Spleen (tissue), 11 donors: Measurements from ENCODE around the gene RNASEH1. TPM values are rescaled to one million over a fixed set of nuclear protein-coding genes. Genes with fewer than 3 reads are reported as not detected.

Experiments
- DNase-seq: peaks from one replicate; pipeline ENCODE4 v3.0.0-alpha.2; 2020
- H3K27ac ChIP-seq, 8 donors: fragments of 200-600 bp; sonication (generic) in 7 of 8; 1 replicate in 4 of 8; 2 replicates in 4 of 8; pipeline versions ENCODE4 v1.5.0 to v1.8.0; 2016 to 2021; ENCODE audit warnings: inconsistent platforms in 4 of 8, mild to moderate bottlenecking in 4 of 8, moderate library complexity in 1 of 8
- H3K27me3 ChIP-seq, 7 donors: fragments of 200-600 bp; sonication (generic) in 6 of 7; replicated peaks in 1 of 7; 1 replicate in 4 of 7; 2 replicates in 3 of 7; pipeline versions ENCODE4 v1.5.0 to v1.8.0; 2016 to 2021; ENCODE audit warnings: inconsistent platforms in 3 of 7, mild to moderate bottlenecking in 1 of 7
- H3K36me3 ChIP-seq, 6 donors: fragments of 200-600 bp; sonication (generic) in 5 of 6; 1 replicate in 4 of 6; 2 replicates in 2 of 6; pipeline versions ENCODE4 v1.5.0 to v1.8.0; 2016 to 2021; ENCODE audit warnings: inconsistent platforms in 2 of 6
- H3K4me1 ChIP-seq, 6 donors: fragments of 200-600 bp; sonication (generic) in 5 of 6; 1 replicate in 3 of 6; 2 replicates in 3 of 6; pipeline versions ENCODE4 v1.5.0 to v1.8.0; 2016 to 2021; ENCODE audit warnings: inconsistent platforms in 3 of 6
- H3K4me3 ChIP-seq, 8 donors: fragments of 200-600 bp; sonication (generic) in 7 of 8; 1 replicate in 4 of 8; 2 replicates in 4 of 8; pipeline versions ENCODE4 v1.5.0 to v1.8.0; 2016 to 2021; ENCODE audit warnings: inconsistent platforms in 4 of 8, mild to moderate bottlenecking in 4 of 8, moderate library complexity in 2 of 8
- H3K9me3 ChIP-seq, 8 donors: fragments of 200-600 bp; sonication (generic) in 7 of 8; 1 replicate in 4 of 8; 2 replicates in 4 of 8; pipeline versions ENCODE4 v1.5.0 to v1.8.0; 2016 to 2021; ENCODE audit warnings: inconsistent platforms in 4 of 8
- CTCF ChIP-seq, 11 experiments: fragments of 200-600 bp in 7 of 11; fragments of 450-650 bp in 4 of 11; sonication (generic) in 4 of 11; IDR thresholded peaks in 8 of 11; conservative IDR thresholded peaks in 3 of 11; 1 replicate in 7 of 11; 2 replicates in 4 of 11; pipeline versions ENCODE4 v1.4.0 to v1.8.0; 2016 to 2021; ENCODE audit warnings: antibody characterized with exemption in 11 of 11, inconsistent platforms in 4 of 11, mild to moderate bottlenecking in 1 of 11
- POLR2A ChIP-seq, 3 donors: fragments of 450-650 bp; IDR thresholded peaks; one replicate each; pipeline ENCODE4 v1.5.1; 2017; ENCODE audit warnings: antibody characterized with exemption in 3 of 3, mild to moderate bottlenecking in 1 of 3
- POLR2AphosphoS5 ChIP-seq, 3 donors: sonication (generic); formaldehyde crosslinking; IDR thresholded peaks; one replicate each; pipeline ENCODE4 v1.5.1; 2017; ENCODE audit warnings: antibody characterized with exemption in 3 of 3
- WGBS, 5 donors: extraction: QIAGEN DNeasy Blood & Tissue Kit in 3 of 5; methylation state at CpG; one replicate each; pipeline versions ENCODE4 v1.1.5 to v1.1.7; 2013 to 2018; 5-methylcytosine and 5-hydroxymethylcytosine counted together
- intact Hi-C: fragments of 100-400 bp; cut with DNase I; formaldehyde crosslinking; loops from one replicate; pipeline ENCODE4 v1.15.0; 2023; ENCODE audit warnings: low total_unique reads
- polyA plus RNA-seq, 3 donors: library from polyadenylated mRNA; stranded (reverse); fragments of 200-250 nt; gene quantifications; one replicate each; pipeline ENCODE4 v1.2.1, GENCODE V29; 2013
- total RNA-seq, 7 donors: library from RNA; depleted of rRNA in 3 of 7; stranded (reverse); fragments of >200 nt in 3 of 7; fragmentation: NEBNext Ultra II Directional in 4 of 7; extraction: Animal tissue kit (Norgen Biotek cat#: 25700) in 4 of 7; gene quantifications; one replicate each; pipeline versions ENCODE4 v1.1.0 to v1.2.1, GENCODE V29; 2016 to 2021
- donor health status: healthy with polysubstance abuse.
- donor health status: DM: no; HTN: no; CAD: no; lungs with moderate emphysema.
- donor health status: DM: no; HTN: no; CAD: no.
- donor health status: Bipolar disorder and iron deficiency.
- donor health status: healthy.
- donor health status: DM: no; HTN: no; CAD: no.
- donor health status: DM: yes; HTN: yes; CAD: no.

The RNASEH1 gene
- total and polyA plus RNA-seq, 10 donors: 4.3 to 24.7 (median 18.2) TPM

- Histone ChIP-seq H3K9me3 (no peaks in the 10 kb centered on the region), H3K4me3 (no peak overlapping the region), H3K27me3 (no peaks in the 10 kb centered on the region), H3K36me3 (peaks cover 0 to 7% (median 0%) of the 10 kb centered on the region in 6 donors), H3K27ac (no peak overlapping the region), H3K4me1 (peaks cover 0 to 8% (median 2%) of the 10 kb centered on the region in 6 donors)
- WGBS, 5 donors: 73 to 93% (median 84%) methylated on average over 6 of the region's 6 CpGs
- TF ChIP-seq POLR2A (IDR thresholded peaks at IDR 0.05): no peak
- no peak for TF ChIP-seq POLR2AphosphoS5 (IDR thresholded peaks at IDR 0.05)
- TF ChIP-seq CTCF (IDR thresholded peaks at IDR 0.05 in 8 of 11, conservative IDR thresholded peaks at IDR 0.05 in 3 of 11): no peak
- DNase-seq: no peak
- intact Hi-C loops: no loop called here
These were observed 7.0 kb upstream of the RNASEH1 start for GRCh38 chr2:3565117-3565516.

GRCh38 chr2:3563521-3563976 lies 5.4 kb upstream of the RNASEH1 start:
- Histone ChIP-seq H3K27ac (peak overlapping the region in 6 of 8 donors; percentile 26 to 61 (median 42)), H3K4me3 (peak overlapping the region in 1 of 8 donors; percentile 14), H3K27me3 (no peaks in the 10 kb centered on the region), H3K4me1 (peaks cover 0 to 24% (median 14%) of the 10 kb centered on the region in 6 donors), H3K36me3 (peaks cover 0 to 7% (median 0%) of the 10 kb centered on the region in 6 donors), H3K9me3 (no peaks in the 10 kb centered on the region)
- no peak for DNase-seq
- TF ChIP-seq POLR2AphosphoS5 (IDR thresholded peaks at IDR 0.05): no peak
- 66 to 83% (median 70%) methylated on average over 5 of the region's 5 CpGs for WGBS, 5 donors
- intact Hi-C loops: no loop called here

- no peaks in the 10 kb centered on the region for H3K9me3 ChIP-seq
- 0 to 2% (median 0%) methylated on average over 15 to 40 of the region's 40 CpGs for WGBS, 5 donors
- intact Hi-C loops: loop anchor here (5.0 kb wide), 1 partner anchor 40 kb away; the partner anchor contains the start of gene ADI1
- DNase-seq: no peak
- no peak for TF ChIP-seq POLR2AphosphoS5 (IDR thresholded peaks at IDR 0.05)
- no peak for TF ChIP-seq POLR2A (IDR thresholded peaks at IDR 0.05)
- TF ChIP-seq CTCF (IDR thresholded peaks at IDR 0.05 in 8 of 11, conservative IDR thresholded peaks at IDR 0.05 in 3 of 11): no peak
- H3K27me3 ChIP-seq: no peaks in the 10 kb centered on the region
- peaks cover 11 to 55% (median 30%) of the 10 kb centered on the region in 6 donors for H3K4me1 ChIP-seq
- H3K36me3 ChIP-seq: peaks cover 0 to 48% (median 37%) of the 10 kb centered on the region in 6 donors
- peak overlapping the region; percentile 83 to 100 (median 97) for H3K4me3 ChIP-seq
- peak overlapping the region; percentile 89 to 97 (median 92) for H3K27ac ChIP-seq
These were observed 411 bp downstream of the RNASEH1 start for GRCh38 chr2:3557639-3558204.

GRCh38 chr2:3553946-3554345 lies 4.2 kb downstream of the RNASEH1 start:
- Histone ChIP-seq H3K4me1 (peaks cover 11 to 41% (median 20%) of the 10 kb centered on the region in 6 donors), H3K27me3 (no peaks in the 10 kb centered on the region), H3K27ac (no peak overlapping the region), H3K9me3 (no peaks in the 10 kb centered on the region), H3K36me3 (peaks cover 2 to 79% (median 70%) of the 10 kb centered on the region in 6 donors), H3K4me3 (no peak overlapping the region)
- DNase-seq: no peak
- intact Hi-C loops: no loop called here
- WGBS, 5 donors: 89 to 94% (median 92%) methylated on average over 10 of the region's 10 CpGs
- no peak for TF ChIP-seq CTCF (IDR thresholded peaks at IDR 0.05 in 8 of 11, conservative IDR thresholded peaks at IDR 0.05 in 3 of 11)
- no peak for TF ChIP-seq POLR2AphosphoS5 (IDR thresholded peaks at IDR 0.05)
- TF ChIP-seq POLR2A (IDR thresholded peaks at IDR 0.05): no peak
